ENCODE results near the gene GARRE1.

GARRE1 gene

GRCh38 chr19:34255546-34255945 lies 1.2 kb downstream of the GARRE1 start:
- Histone ChIP-seq H3K4me3 (ENCODE audit: severe bottlenecking) (peak overlapping the region; percentile 99), H3K4me1 (ENCODE audit: insufficient read depth, poor library complexity, severe bottlenecking) (peaks cover 2% of the 10 kb centered on the region), H3K27me3 (ENCODE audit: insufficient read depth, poor library complexity, severe bottlenecking) (no peaks in the 10 kb centered on the region), H3K27ac (ENCODE audit: poor library complexity, severe bottlenecking) (peak overlapping the region; percentile 65), H3K9me3 (ENCODE audit: severe bottlenecking) (no peaks in the 10 kb centered on the region), H3K36me3 (ENCODE audit: low read depth) (no peaks in the 10 kb centered on the region)
- no peak for TF ChIP-seq CTCF (IDR thresholded peaks at IDR 0.05; ENCODE audit: poor library complexity, severe bottlenecking)
- no peak for ATAC-seq (ENCODE audit: low read depth)
- no peak for DNase-seq (ENCODE audit: low spot score)

DNA sequence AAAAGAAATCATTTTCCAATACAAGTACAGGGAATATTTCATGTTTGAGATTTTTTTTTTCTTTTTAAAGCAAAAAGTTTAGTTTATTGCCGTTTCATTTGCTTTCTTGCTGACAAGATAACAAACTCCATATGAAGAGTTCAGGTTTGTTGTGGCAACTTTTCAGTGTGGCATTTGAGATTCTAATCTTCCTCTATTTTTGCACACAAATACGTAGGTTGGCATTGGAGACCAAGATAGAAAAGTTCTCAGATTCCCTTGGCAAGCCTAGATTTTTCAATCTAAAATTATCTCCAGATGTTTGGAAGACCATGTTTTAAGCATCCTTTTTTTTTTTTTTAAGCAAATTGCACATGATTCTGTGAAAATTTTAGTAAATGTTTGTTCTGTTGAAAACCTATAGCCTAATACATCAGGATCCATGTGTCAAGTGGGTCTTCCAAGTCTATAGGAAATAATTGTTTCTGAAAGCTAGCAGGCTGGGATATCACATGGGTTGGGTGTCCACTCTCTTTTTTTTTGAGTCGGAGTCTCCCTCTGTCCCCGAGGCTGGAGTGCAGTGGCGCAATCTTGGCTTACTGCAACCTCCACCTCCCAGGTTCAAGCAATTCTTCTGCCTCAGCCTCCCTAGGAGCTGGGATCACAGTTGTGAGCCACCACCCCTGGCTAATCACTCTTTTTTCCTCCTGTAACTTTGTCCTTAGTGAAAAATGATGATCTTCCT lies 2.6 kb downstream of the GARRE1 start:
- Histone ChIP-seq H3K27me3 (ENCODE audit: insufficient read depth, poor library complexity, severe bottlenecking) (no peaks in the 10 kb centered on the region), H3K27ac (ENCODE audit: poor library complexity, severe bottlenecking) (no peak overlapping the region), H3K4me3 (ENCODE audit: severe bottlenecking) (no peak overlapping the region), H3K9me3 (ENCODE audit: severe bottlenecking) (no peaks in the 10 kb centered on the region), H3K36me3 (ENCODE audit: low read depth) (no peaks in the 10 kb centered on the region), H3K4me1 (ENCODE audit: insufficient read depth, poor library complexity, severe bottlenecking) (peaks cover 4% of the 10 kb centered on the region)
- no peak for ATAC-seq (ENCODE audit: low read depth)
- DNase-seq (ENCODE audit: low spot score): no peak
- no peak for TF ChIP-seq CTCF (IDR thresholded peaks at IDR 0.05; ENCODE audit: poor library complexity, severe bottlenecking)

DNA sequence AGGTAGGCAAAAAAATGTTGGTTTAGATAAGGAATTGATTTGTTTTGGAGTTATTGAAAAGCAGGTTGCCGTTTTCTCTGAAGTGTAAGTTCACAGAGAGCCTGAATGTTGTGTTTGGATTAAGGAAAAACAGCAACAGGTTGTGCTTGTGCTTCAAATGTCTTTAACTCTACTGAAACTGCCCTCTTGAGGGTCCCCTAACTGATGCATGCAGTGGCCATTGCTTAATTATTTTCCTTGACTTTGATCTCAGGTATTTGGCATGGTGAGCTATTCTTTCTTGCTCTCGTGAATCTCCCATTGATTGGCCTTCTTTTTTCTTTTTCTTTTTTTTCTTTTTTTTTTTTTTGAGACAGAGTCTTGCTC lies 3.2 kb downstream of the GARRE1 start:
- no peak for DNase-seq (ENCODE audit: low spot score)
- H3K36me3 ChIP-seq (ENCODE audit: low read depth): no peaks in the 10 kb centered on the region; the same call in 1 of the 2 replicates
- H3K4me3 ChIP-seq (ENCODE audit: severe bottlenecking): no peak overlapping the region
- H3K27ac ChIP-seq (ENCODE audit: poor library complexity, severe bottlenecking): no peak overlapping the region
- H3K9me3 ChIP-seq (ENCODE audit: severe bottlenecking): no peaks in the 10 kb centered on the region
- no peak for ATAC-seq (ENCODE audit: low read depth)
- peaks cover 8% of the 10 kb centered on the region for H3K4me1 ChIP-seq (ENCODE audit: insufficient read depth, poor library complexity, severe bottlenecking)
- no peak for TF ChIP-seq CTCF (IDR thresholded peaks at IDR 0.05; ENCODE audit: poor library complexity, severe bottlenecking)
- no peaks in the 10 kb centered on the region for H3K27me3 ChIP-seq (ENCODE audit: insufficient read depth, poor library complexity, severe bottlenecking)

DNA sequence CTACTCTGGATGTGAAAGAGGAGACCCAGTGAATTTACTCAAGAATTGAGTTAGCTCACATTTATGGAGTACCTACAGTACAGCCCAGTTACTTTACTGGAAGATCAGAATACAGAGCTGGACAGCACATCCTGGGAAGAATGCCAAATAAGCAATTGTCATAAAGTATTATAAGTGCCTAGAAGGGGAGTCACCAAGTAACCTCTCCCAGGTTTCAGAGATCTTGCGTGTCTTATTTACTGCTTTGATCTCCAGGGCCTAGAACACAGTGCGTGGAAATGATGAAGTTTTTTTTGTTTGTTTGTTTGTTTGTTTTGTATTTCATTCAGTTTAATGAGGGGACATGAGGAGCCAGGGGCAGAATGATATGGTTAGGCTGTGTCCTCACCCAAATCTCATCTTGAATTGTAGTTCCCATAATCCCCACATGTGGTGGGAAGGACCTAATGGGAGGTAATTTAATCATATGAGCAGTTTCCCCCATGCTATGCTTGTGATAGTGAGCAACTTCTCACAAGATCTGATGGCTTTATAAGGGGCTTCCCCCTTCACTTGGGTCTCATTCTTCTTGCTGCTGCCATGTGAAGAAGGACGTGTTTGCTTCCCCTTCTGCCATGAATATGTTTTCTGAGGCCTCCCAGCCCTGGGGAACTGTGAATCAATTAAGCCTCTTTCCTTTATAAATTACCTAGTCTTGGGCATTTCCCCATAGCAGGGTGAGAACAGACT lies 5.2 kb downstream of the GARRE1 start:
- Histone ChIP-seq H3K36me3 (ENCODE audit: low read depth) (no peaks in the 10 kb centered on the region; the same call in 1 of the 2 replicates), H3K4me1 (ENCODE audit: insufficient read depth, poor library complexity, severe bottlenecking) (peaks cover 9% of the 10 kb centered on the region), H3K9me3 (ENCODE audit: severe bottlenecking) (no peaks in the 10 kb centered on the region), H3K27me3 (ENCODE audit: insufficient read depth, poor library complexity, severe bottlenecking) (no peaks in the 10 kb centered on the region), H3K27ac (ENCODE audit: poor library complexity, severe bottlenecking) (no peak overlapping the region), H3K4me3 (ENCODE audit: severe bottlenecking) (no peak overlapping the region)
- ATAC-seq (ENCODE audit: low read depth): no peak
- TF ChIP-seq CTCF (IDR thresholded peaks at IDR 0.05; ENCODE audit: poor library complexity, severe bottlenecking): no peak
- no peak for DNase-seq (ENCODE audit: low spot score)

- TF ChIP-seq CTCF (IDR thresholded peaks at IDR 0.05; ENCODE audit: poor library complexity, severe bottlenecking): no peak
- DNase-seq (ENCODE audit: low spot score) (no peak), ATAC-seq (ENCODE audit: low read depth) (no peak)
- Histone ChIP-seq H3K27me3 (ENCODE audit: insufficient read depth, poor library complexity, severe bottlenecking) (no peaks in the 10 kb centered on the region), H3K27ac (ENCODE audit: poor library complexity, severe bottlenecking) (no peak overlapping the region), H3K36me3 (ENCODE audit: low read depth) (no peaks in the 10 kb centered on the region; the same call in 1 of the 2 replicates), H3K9me3 (ENCODE audit: severe bottlenecking) (no peaks in the 10 kb centered on the region), H3K4me3 (ENCODE audit: severe bottlenecking) (no peak overlapping the region), H3K4me1 (ENCODE audit: insufficient read depth, poor library complexity, severe bottlenecking) (peaks cover 15% of the 10 kb centered on the region)
Measured at GRCh38 chr19:34260771-34261173, 6.4 kb downstream of the GARRE1 start.
